Trophoblast cell (in vitro differentiated cells and primary cell): ENCODE measurements around the gene DDX49.

Source experiments
- DNase-seq, 2 donors: peaks; one replicate each; pipeline ENCODE4 v3.0.0-alpha.2; 2016
- H2AFZ ChIP-seq: 2 replicates; pipeline ENCODE4 v1.6.1; 2013; ENCODE audit warnings: low read length, moderate library complexity, mild to moderate bottlenecking; ENCODE audit not compliant: insufficient read depth, poor library complexity
- H2AK5ac ChIP-seq: 2 replicates; pipeline ENCODE4 v1.6.1; 2013; ENCODE audit warnings: mild to moderate bottlenecking, low read length
- H2BK120ac ChIP-seq: 2 replicates; pipeline ENCODE4 v1.6.1; 2013; ENCODE audit warnings: low read length, mild to moderate bottlenecking, moderate library complexity; ENCODE audit not compliant: insufficient read depth, poor library complexity
- H2BK12ac ChIP-seq: 2 replicates; pipeline ENCODE4 v1.6.1; 2013; ENCODE audit warnings: mild to moderate bottlenecking, low read length, moderate library complexity
- H2BK5ac ChIP-seq: 2 replicates; pipeline ENCODE4 v1.6.1; 2013; ENCODE audit warnings: low read length, low read depth, moderate library complexity, mild to moderate bottlenecking; ENCODE audit not compliant: poor library complexity
- H3K14ac ChIP-seq: 2 replicates; pipeline ENCODE4 v1.6.1; 2013; ENCODE audit warnings: mild to moderate bottlenecking, low read length
- H3K18ac ChIP-seq: 2 replicates; pipeline ENCODE4 v1.6.1; 2013; ENCODE audit warnings: mild to moderate bottlenecking, low read length
- H3K23ac ChIP-seq: 2 replicates; pipeline ENCODE4 v1.6.1; 2013; ENCODE audit warnings: low read length
- H3K27ac ChIP-seq: 2 replicates; pipeline ENCODE4 v1.5.1; 2013; ENCODE audit warnings: low read depth, mild to moderate bottlenecking, inconsistent platforms, low read length, moderate library complexity
- H3K27me3 ChIP-seq: 2 replicates; pipeline ENCODE4 v1.6.1; 2013; ENCODE audit warnings: inconsistent platforms, mild to moderate bottlenecking, low read length, moderate library complexity; ENCODE audit not compliant: insufficient read depth
- H3K36me3 ChIP-seq, 2 experiments: 1 replicate in 1 of 2; 2 replicates in 1 of 2; pipeline ENCODE4 v1.6.1; 2013; ENCODE audit warnings: low read length in 2 of 2, mild to moderate bottlenecking in 2 of 2, moderate library complexity in 1 of 2; ENCODE audit not compliant: insufficient read depth in 2 of 2, control insufficient read depth in 1 of 2
- H3K4ac ChIP-seq: 2 replicates; pipeline ENCODE4 v1.6.1; 2013; ENCODE audit warnings: low read depth, mild to moderate bottlenecking, low read length, moderate library complexity
- H3K4me1 ChIP-seq, 2 experiments: 1 replicate in 1 of 2; 2 replicates in 1 of 2; pipeline ENCODE4 v1.6.1; 2013; ENCODE audit warnings: low read length in 2 of 2, mild to moderate bottlenecking in 2 of 2, moderate library complexity in 1 of 2; ENCODE audit not compliant: insufficient read depth in 2 of 2, control insufficient read depth in 1 of 2
- H3K4me2 ChIP-seq: 2 replicates; pipeline ENCODE4 v1.6.1; 2013; ENCODE audit warnings: inconsistent platforms, mild to moderate bottlenecking, low read length, moderate library complexity
- H3K4me3 ChIP-seq: 2 replicates; pipeline ENCODE4 v1.5.1; 2013; ENCODE audit warnings: mild to moderate bottlenecking, low read depth, low read length, inconsistent platforms
- H3K79me1 ChIP-seq: one replicate; pipeline ENCODE4 v1.6.1; 2013; ENCODE audit warnings: low read length
- H3K79me2 ChIP-seq: 2 replicates; pipeline ENCODE4 v1.6.1; 2013; ENCODE audit warnings: low read length, mild to moderate bottlenecking; ENCODE audit not compliant: control insufficient read depth, insufficient read depth, poor library complexity
- H3K9ac ChIP-seq: 2 replicates; pipeline ENCODE4 v1.6.1; 2013; ENCODE audit warnings: mild to moderate bottlenecking, low read length
- H3K9me3 ChIP-seq: 2 replicates; pipeline ENCODE4 v1.6.1; 2013; ENCODE audit warnings: low read depth, mild to moderate bottlenecking, control low read depth, inconsistent platforms, low read length; ENCODE audit not compliant: insufficient read depth
- H4K12ac ChIP-seq: 2 replicates; pipeline ENCODE4 v1.6.1; 2013; ENCODE audit warnings: low read depth, mild to moderate bottlenecking, low read length, moderate library complexity
- H4K8ac ChIP-seq: 2 replicates; pipeline ENCODE4 v1.6.1; 2013; ENCODE audit warnings: low read depth, mild to moderate bottlenecking, low read length, moderate library complexity
- H4K91ac ChIP-seq: one replicate; pipeline ENCODE4 v1.6.1; 2013; ENCODE audit warnings: low read depth, mild to moderate bottlenecking, low read length, moderate library complexity
- WGBS: extraction: QIAGEN DNeasy Blood & Tissue Kit; methylation state at CpG from one replicate; pipeline ENCODE4 v1.1.7; 2013; ENCODE audit warnings: missing lambda C conversion rate; ENCODE audit not compliant: insufficient read length, insufficient coverage; ENCODE audit errors: extremely low coverage; 5-methylcytosine and 5-hydroxymethylcytosine counted together

DDX49 gene

DNA sequence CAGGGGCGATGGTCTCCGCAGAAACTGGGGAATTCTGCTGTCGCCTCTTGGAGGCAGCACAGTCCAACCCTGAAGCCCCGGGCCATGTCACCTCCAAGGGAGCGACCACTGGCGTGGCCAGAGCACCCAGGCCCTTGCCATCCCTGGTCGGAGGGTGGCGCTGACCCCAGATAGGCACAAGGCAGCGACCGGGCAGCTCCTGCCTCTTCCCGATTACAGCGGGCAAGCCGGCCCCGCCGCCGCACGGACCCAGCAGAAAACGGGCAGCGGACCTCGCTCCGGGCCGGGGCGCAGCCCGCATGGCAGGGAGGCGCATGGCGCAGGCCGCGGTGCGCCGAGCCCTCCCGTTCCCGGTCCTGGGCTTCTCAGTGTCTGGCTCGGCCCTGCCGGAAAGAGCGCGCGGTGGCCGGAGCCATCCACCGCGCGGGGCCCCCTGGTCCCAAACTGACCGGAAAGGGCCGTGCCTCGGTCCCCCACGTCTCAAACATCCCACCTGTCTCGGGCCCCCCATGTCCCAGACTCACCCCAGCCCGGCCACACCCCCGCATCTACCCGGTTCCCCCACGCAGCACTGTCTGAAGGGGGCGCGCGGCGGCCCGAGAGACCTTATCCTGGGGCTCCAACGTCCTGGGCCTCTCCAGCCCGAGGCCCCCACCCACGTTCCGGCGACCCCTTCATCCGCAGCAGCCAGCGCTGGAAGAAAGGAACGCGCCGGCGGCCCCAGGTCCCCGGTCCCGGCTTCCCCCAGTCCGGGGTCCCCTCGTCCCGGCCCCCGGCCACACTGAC lies 24.3 kb upstream of the DDX49 start:
- H3K9me3 ChIP-seq, result peaks cover 6% of the 10 kb centered on the region
- H3K4ac ChIP-seq, result no peak overlapping the region
- peak overlapping the region; percentile 25 for H3K9ac ChIP-seq
- no peak overlapping the region for H3K23ac ChIP-seq
- no peak overlapping the region for H4K91ac ChIP-seq
- peak in 1 of 2 donors; percentile 35 for DNase-seq
- peaks cover 10 to 17% of the 10 kb centered on the region in 2 experiments for H3K36me3 ChIP-seq
- H4K8ac ChIP-seq, result no peak overlapping the region
- H3K27ac ChIP-seq, result no peak overlapping the region
- H2AFZ ChIP-seq, result peak overlapping the region; percentile 2
- H3K14ac ChIP-seq, result peak overlapping the region; percentile 27
- H3K27me3 ChIP-seq, result peaks cover 6% of the 10 kb centered on the region
- no peak overlapping the region for H2AK5ac ChIP-seq
- peaks cover 7 to 11% of the 10 kb centered on the region in 2 experiments for H3K4me1 ChIP-seq
- no CpG with 5 or more reads among the region's 72 CpGs for WGBS
- H3K4me3 ChIP-seq, result peak overlapping the region; percentile 66
- H3K79me2 ChIP-seq, result no peaks in the 10 kb centered on the region
- H4K12ac ChIP-seq, result no peak overlapping the region
- H2BK5ac ChIP-seq, result no peak overlapping the region
- H3K18ac ChIP-seq, result no peak overlapping the region
- no peak overlapping the region for H2BK120ac ChIP-seq
- H3K79me1 ChIP-seq, result peaks cover 2% of the 10 kb centered on the region
- no peak overlapping the region for H2BK12ac ChIP-seq
- peak overlapping the region; percentile 94 for H3K4me2 ChIP-seq

DNA sequence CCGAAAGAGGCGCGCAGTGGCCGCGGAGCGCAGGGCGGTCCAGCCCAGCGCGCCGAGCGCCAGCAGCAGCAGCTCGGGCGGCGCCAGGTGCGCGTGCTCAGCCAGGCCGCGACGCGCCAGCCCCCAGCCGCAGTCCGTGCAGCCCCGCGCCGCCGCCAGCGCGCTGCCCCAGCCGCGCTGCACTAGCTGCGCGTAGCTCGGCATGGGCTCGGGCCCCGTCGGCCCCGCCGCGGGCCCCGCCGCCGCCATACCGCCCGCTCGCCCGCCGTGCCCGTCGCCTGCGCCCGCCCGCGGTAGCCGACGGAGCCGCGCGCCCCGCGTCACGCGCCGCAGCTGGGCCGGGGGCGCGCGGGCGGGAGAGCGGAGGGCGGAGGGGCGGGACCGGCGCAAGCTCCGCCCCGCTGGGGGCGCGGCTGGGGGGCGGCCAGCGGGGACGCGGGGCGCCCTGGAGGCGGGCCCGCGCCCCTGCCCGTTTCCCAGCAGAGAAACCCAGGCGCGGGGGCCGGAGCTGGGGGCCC lies 23.6 kb upstream of the DDX49 start, which contains the start of gene CERS1:
Gene CERS1, minus strand, starts transcription at position 335 of the 518 bp plus-strand sequence. Its CDS starts 86 bp downstream, at position 249.
- peaks cover 16 to 23% of the 10 kb centered on the region in 2 experiments for H3K36me3 ChIP-seq
- no peak within 1 kb of the TSS for H2BK12ac ChIP-seq
- H3K27me3 ChIP-seq, result peaks cover 6% of the 10 kb centered on the region
- peaks cover 7 to 11% of the 10 kb centered on the region in 2 experiments for H3K4me1 ChIP-seq
- no peak within 1 kb of the TSS for H3K23ac ChIP-seq
- peak within 1 kb of the TSS; percentile 27 for H3K14ac ChIP-seq
- H4K91ac ChIP-seq, result no peak within 1 kb of the TSS
- H3K4ac ChIP-seq, result no peak within 1 kb of the TSS
- no peak within 1 kb of the TSS for H2AK5ac ChIP-seq
- H2BK120ac ChIP-seq, result no peak within 1 kb of the TSS
- H3K18ac ChIP-seq, result no peak within 1 kb of the TSS
- no peak within 1 kb of the TSS for H2BK5ac ChIP-seq
- peak in 1 of 2 donors; percentile 22 for DNase-seq
- H3K9me3 ChIP-seq, result peaks cover 6% of the 10 kb centered on the region
- H3K79me1 ChIP-seq, result peaks cover 2% of the 10 kb centered on the region
- H4K12ac ChIP-seq, result no peak within 1 kb of the TSS
- WGBS, result no CpG with 5 or more reads among the region's 89 CpGs
- peak within 1 kb of the TSS; percentile 66 for H3K4me3 ChIP-seq
- H3K9ac ChIP-seq, result peak within 1 kb of the TSS; percentile 25
- no peak within 1 kb of the TSS for H4K8ac ChIP-seq
- peak within 1 kb of the TSS; percentile 2 for H2AFZ ChIP-seq
- no peaks in the 10 kb centered on the region for H3K79me2 ChIP-seq
- H3K4me2 ChIP-seq, result peak within 1 kb of the TSS; percentile 94
- H3K27ac ChIP-seq, result no peak within 1 kb of the TSS

GRCh38 chr19:18896421-18896841 lies 23.1 kb upstream of the DDX49 start:
- Histone ChIP-seq H3K18ac (no peak overlapping the region), H3K14ac (no peak overlapping the region), H3K27me3 (peaks cover 6% of the 10 kb centered on the region), H2AFZ (no peak overlapping the region), H3K4me1 (peaks cover 7 to 11% of the 10 kb centered on the region in 2 experiments), H2AK5ac (no peak overlapping the region), H3K23ac (no peak overlapping the region), H4K12ac (no peak overlapping the region), H4K91ac (no peak overlapping the region), H2BK12ac (no peak overlapping the region), H3K79me1 (peaks cover 2% of the 10 kb centered on the region), H3K79me2 (no peaks in the 10 kb centered on the region), H2BK120ac (no peak overlapping the region), H4K8ac (no peak overlapping the region), H3K4me2 (no peak overlapping the region), H3K4ac (no peak overlapping the region), H2BK5ac (no peak overlapping the region), H3K9ac (no peak overlapping the region), H3K9me3 (peaks cover 9% of the 10 kb centered on the region), H3K27ac (no peak overlapping the region), H3K4me3 (no peak overlapping the region), H3K36me3 (peaks cover 22 to 29% of the 10 kb centered on the region in 2 experiments)
- DNase-seq, result peak in 1 of 2 donors; percentile 19
- no CpG with 5 or more reads among the region's 33 CpGs for WGBS

- Histone ChIP-seq H3K9ac (no peak overlapping the region), H3K4me1 (peaks cover 7 to 11% of the 10 kb centered on the region in 2 experiments), H3K79me1 (peaks cover 2% of the 10 kb centered on the region), H4K12ac (no peak overlapping the region), H3K27ac (no peak overlapping the region), H3K4ac (no peak overlapping the region), H3K4me3 (peak overlapping the region; percentile 43), H3K4me2 (no peak overlapping the region), H2AFZ (no peak overlapping the region), H3K9me3 (peaks cover 9% of the 10 kb centered on the region), H2BK12ac (no peak overlapping the region), H3K27me3 (peaks cover 6% of the 10 kb centered on the region), H3K14ac (no peak overlapping the region), H2BK5ac (no peak overlapping the region), H4K91ac (no peak overlapping the region), H3K18ac (no peak overlapping the region), H2BK120ac (no peak overlapping the region), H2AK5ac (no peak overlapping the region), H3K23ac (no peak overlapping the region), H3K79me2 (no peaks in the 10 kb centered on the region), H4K8ac (no peak overlapping the region), H3K36me3 (peaks cover 23 to 29% of the 10 kb centered on the region in 2 experiments)
- DNase-seq, result no peak
- no CpG with 5 or more reads among the region's 25 CpGs for WGBS
Measured at GRCh38 chr19:18897094-18898029, 22.2 kb upstream of the DDX49 start.
